Measurements from ENCODE around the gene TBC1D4.

DNA sequence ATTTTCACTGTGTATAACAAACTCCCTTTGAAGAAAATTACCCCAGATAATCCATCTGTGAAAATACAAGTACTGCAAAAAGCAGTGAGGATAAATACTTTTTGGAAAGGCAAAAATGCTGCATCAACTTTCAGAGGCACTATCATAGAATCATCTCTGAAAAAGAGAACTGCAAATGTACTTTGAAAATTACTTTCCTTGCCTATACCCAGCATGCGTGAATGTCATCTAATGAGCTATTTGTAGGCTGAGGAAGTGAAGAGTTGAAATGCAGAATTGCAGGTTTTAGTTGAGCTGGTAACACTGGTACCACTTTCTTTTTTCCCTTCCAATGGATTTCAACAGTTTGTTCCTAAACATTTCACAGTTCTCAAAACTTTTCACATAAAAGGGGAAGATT is 196.7 kb downstream of the TBC1D4 start:
- TF ChIP-seq, protein P1, sequence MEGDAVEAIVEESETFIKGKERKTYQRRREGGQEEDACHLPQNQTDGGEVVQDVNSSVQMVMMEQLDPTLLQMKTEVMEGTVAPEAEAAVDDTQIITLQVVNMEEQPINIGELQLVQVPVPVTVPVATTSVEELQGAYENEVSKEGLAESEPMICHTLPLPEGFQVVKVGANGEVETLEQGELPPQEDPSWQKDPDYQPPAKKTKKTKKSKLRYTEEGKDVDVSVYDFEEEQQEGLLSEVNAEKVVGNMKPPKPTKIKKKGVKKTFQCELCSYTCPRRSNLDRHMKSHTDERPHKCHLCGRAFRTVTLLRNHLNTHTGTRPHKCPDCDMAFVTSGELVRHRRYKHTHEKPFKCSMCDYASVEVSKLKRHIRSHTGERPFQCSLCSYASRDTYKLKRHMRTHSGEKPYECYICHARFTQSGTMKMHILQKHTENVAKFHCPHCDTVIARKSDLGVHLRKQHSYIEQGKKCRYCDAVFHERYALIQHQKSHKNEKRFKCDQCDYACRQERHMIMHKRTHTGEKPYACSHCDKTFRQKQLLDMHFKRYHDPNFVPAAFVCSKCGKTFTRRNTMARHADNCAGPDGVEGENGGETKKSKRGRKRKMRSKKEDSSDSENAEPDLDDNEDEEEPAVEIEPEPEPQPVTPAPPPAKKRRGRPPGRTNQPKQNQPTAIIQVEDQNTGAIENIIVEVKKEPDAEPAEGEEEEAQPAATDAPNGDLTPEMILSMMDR (IDR thresholded peaks at IDR 0.05): no peak
- TF ChIP-seq POLR2A (IDR thresholded peaks at IDR 0.05): no peak

Measured in uterus (tissue), 2 donors.